Measurements from ENCODE around the gene TTC29.

DNA sequence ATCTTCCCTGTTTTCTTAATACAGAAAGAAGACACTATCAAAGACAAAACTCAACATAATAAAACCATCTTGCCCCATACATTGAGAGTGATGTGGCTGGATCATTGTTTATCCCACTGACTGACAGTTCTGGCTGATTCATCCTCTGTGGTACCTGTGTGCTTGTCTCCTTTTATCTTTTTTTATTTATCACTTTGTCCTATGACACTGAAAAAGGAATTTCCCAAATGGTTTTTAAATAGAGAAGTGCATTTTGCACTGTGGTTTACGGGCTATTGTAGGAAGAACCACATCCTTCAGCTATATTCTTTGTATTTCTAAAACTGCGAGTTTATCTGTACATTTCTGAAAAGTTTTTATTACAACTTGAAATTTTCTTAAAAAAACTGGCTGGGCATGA lies 15.0 kb downstream of the TTC29 start:
- TF ChIP-seq POLR2A (IDR thresholded peaks at IDR 0.05) (no peak), CTCF (IDR thresholded peaks at IDR 0.05) (no peak)
